Right lobe of liver (tissue), 6 donors: Measurements from ENCODE around the gene ADGRF3. TPM values are rescaled to one million over a fixed set of nuclear protein-coding genes. Genes with fewer than 3 reads are reported as not detected.
"Not testable (repeated sequence)": the region's sequence is repeated elsewhere in the genome, so short reads cannot be mapped to it uniquely, and the experiment has no call there.

Experiments
- ATAC-seq, 4 donors: fragments of 200-7000 bp; cut with Tn5 transposase; one replicate each; pipeline ENCODE4 v1.9.1; 2020; ENCODE audit warnings: mild to moderate bottlenecking in 4 of 4, moderate library complexity in 4 of 4
- DNase-seq, 3 donors: peaks; one replicate each; pipeline ENCODE4 v3.0.0-alpha.2; 2020
- H3K27ac ChIP-seq, 3 donors: fragments of 200-600 bp; one replicate each; pipeline ENCODE4 v1.8.0; 2022
- H3K27me3 ChIP-seq, 2 donors: fragments of 200-600 bp; one replicate each; pipeline ENCODE4 v1.8.0; 2022
- H3K36me3 ChIP-seq, 4 donors: fragments of 200-600 bp; sonication (generic) in 1 of 4; one replicate each; pipeline versions ENCODE4 v1.5.1 to v1.8.0; 2017 to 2022; ENCODE audit warnings: control low read depth in 1 of 4
- H3K4me1 ChIP-seq, 4 donors: fragments of 200-600 bp; sonication (generic) in 1 of 4; one replicate each; pipeline versions ENCODE4 v1.5.1 to v1.8.0; 2017 to 2022; ENCODE audit warnings: control low read depth in 1 of 4
- H3K4me3 ChIP-seq, 3 donors: fragments of 200-600 bp; one replicate each; pipeline ENCODE4 v1.8.0; 2022
- H3K9me3 ChIP-seq, 4 donors: fragments of 200-600 bp; sonication (generic) in 1 of 4; one replicate each; pipeline versions ENCODE4 v1.5.1 to v1.8.0; 2017 to 2022; ENCODE audit warnings: control low read depth in 1 of 4
- POLR2A ChIP-seq: fragments of 450-650 bp; IDR thresholded peaks from one replicate; pipeline ENCODE4 v1.6.1; 2017; ENCODE audit warnings: antibody characterized with exemption, mild to moderate bottlenecking
- WGBS: methylation state at CpG from one replicate; pipeline ENCODE4 v1.1.6; 2018; ENCODE audit warnings: low coverage, low lambda C conversion rate; ENCODE audit not compliant: insufficient coverage; ENCODE audit errors: missing lambda C conversion rate; 5-methylcytosine and 5-hydroxymethylcytosine counted together
- intact Hi-C, 2 donors: fragments of 100-400 bp; cut with DNase I; formaldehyde crosslinking; loops; one replicate each; pipeline versions ENCODE4 v1.11.2 to v1.14.1; 2022
- total RNA-seq, 6 experiments: library from RNA; depleted of rRNA in 2 of 6; stranded (reverse); fragments of >200 nt in 2 of 6; fragmentation: NEBNext Ultra II Directional in 3 of 6; extraction: Animal tissue kit (Norgen Biotek cat#: 25700) in 3 of 6; gene quantifications; one replicate each; pipeline versions ENCODE4 v1.1.0 to v1.2.4, GENCODE V29; 2016 to 2023
- TF ChIP-seq, protein P1 (sequence below), 4 donors: fragments of 200-600 bp in 3 of 4; fragments of 450-650 bp in 1 of 4; IDR thresholded peaks; one replicate each; pipeline versions ENCODE4 v1.5.1 to v1.8.0; 2016 to 2022; ENCODE audit warnings: antibody characterized with exemption in 4 of 4, mild to moderate bottlenecking in 2 of 4
- donor health status: DM: no; HTN: yes; CAD: no.
- donor health status: DM: no; HTN: no; CAD: no.
- donor health status: DM: no; HTN: no; CAD: no.
- donor health status: DM: no; HTN: yes; CAD: no.
- donor health status: DM: no; HTN: yes; CAD: no.

Gene ADGRF3
- total RNA-seq, 6 experiments from 2014 or later, result 0.07 to 0.51 (median 0.15) TPM; not detected in 3

DNA sequence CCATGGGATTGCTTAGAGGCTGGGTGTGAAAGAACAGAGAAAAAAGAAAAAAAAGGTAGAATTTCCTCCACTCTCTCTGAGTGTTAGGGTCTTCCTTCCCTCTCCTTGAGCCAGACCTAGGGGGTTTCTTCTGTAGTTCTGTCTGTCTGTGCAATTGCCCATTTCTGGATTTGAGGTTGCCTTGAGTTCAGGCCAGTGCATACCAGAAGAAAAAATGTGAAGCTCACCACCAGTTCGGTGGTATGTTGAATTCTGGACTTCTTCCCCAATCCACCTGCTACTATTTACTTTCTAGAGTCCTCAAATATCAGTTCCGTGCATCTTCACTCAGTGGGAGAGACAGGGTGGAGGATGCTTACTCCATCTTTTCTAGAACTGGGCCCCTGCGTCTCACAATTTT, 16.0 kb downstream of the ADGRF3 start:
- no peak for DNase-seq
- WGBS, result 77% methylated on average over 2 of the region's 3 CpGs
- Histone ChIP-seq H3K4me1 (no peaks in the 10 kb centered on the region), H3K9me3 (no peaks in the 10 kb centered on the region), H3K4me3 (no peak overlapping the region), H3K27me3 (no peaks in the 10 kb centered on the region), H3K27ac (no peak overlapping the region), H3K36me3 (no peaks in the 10 kb centered on the region)
- intact Hi-C loops, result loop anchor here in 1 of 2 donors (10.0 kb wide), 1 partner anchor 96 kb away; no protein-coding TSS in a partner anchor
- TF ChIP-seq, protein P1, sequence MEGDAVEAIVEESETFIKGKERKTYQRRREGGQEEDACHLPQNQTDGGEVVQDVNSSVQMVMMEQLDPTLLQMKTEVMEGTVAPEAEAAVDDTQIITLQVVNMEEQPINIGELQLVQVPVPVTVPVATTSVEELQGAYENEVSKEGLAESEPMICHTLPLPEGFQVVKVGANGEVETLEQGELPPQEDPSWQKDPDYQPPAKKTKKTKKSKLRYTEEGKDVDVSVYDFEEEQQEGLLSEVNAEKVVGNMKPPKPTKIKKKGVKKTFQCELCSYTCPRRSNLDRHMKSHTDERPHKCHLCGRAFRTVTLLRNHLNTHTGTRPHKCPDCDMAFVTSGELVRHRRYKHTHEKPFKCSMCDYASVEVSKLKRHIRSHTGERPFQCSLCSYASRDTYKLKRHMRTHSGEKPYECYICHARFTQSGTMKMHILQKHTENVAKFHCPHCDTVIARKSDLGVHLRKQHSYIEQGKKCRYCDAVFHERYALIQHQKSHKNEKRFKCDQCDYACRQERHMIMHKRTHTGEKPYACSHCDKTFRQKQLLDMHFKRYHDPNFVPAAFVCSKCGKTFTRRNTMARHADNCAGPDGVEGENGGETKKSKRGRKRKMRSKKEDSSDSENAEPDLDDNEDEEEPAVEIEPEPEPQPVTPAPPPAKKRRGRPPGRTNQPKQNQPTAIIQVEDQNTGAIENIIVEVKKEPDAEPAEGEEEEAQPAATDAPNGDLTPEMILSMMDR (IDR thresholded peaks at IDR 0.05), result no peak
- no peak for TF ChIP-seq POLR2A
- no peak for ATAC-seq

DNA sequence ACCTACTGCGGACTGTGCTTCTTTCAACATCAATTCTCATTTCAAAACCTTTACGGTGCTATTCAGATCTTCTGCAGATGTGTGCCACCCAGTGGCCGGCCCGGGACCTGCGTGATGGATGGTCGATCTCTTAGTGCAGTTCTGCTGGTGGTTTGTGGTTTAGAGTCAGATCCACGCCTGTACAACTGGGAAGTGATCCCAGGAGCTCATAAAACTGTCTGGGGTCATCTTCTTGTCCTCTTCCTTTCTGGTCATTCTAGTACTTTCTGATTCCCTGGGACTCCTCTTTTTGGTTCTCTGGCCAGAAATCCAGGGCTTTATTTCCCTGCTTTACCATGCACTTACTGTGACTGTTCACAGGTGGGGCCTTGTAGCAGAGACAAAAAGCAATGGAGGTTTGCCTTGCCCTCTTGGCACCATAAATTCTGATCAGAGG, 16.5 kb downstream of the ADGRF3 start:
- intact Hi-C loops, result loop anchor here in 1 of 2 donors (10.0 kb wide), 1 partner anchor 95 kb away; no protein-coding TSS in a partner anchor
- Histone ChIP-seq H3K9me3 (no peaks in the 10 kb centered on the region), H3K36me3 (no peaks in the 10 kb centered on the region), H3K27me3 (no peaks in the 10 kb centered on the region), H3K4me3 (no peak overlapping the region), H3K4me1 (no peaks in the 10 kb centered on the region), H3K27ac (no peak overlapping the region)
- ATAC-seq (peak; percentile 99 to 100 (median 99)), DNase-seq (peak; percentile 87 to 90 (median 87))
- TF ChIP-seq, protein P1 (IDR thresholded peaks at IDR 0.05), result peak; percentile 84 to 92 (median 88)
- no peak for TF ChIP-seq POLR2A
- WGBS, result 0% methylated on average over 7 of the region's 7 CpGs

DNA sequence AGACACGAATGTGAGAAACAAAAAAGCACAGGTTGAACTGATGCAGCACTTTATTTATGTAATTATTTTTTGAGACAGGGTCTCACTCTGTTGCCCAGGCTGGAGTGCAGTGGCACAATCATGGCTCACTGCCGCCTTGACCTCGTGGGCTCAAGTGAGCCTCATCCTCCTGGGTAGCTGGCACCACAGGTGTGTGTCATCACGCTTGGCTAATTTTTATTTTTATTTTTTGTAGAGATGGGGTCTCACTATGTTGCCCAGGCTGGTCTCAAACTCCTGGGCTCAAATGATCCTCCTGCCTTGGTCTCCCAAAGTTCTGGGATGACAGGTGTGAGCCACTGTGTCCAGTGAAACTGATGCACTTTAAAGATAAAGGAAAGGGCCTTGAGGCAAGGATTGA, 17.5 kb downstream of the ADGRF3 start:
- H3K27me3 ChIP-seq, H3K27ac ChIP-seq, H3K4me1 ChIP-seq, ATAC-seq, intact Hi-C loops, DNase-seq, H3K4me3 ChIP-seq, H3K9me3 ChIP-seq, H3K36me3 ChIP-seq: not testable (repeated sequence)
- 94% methylated on average over 4 of the region's 4 CpGs for WGBS

DNA sequence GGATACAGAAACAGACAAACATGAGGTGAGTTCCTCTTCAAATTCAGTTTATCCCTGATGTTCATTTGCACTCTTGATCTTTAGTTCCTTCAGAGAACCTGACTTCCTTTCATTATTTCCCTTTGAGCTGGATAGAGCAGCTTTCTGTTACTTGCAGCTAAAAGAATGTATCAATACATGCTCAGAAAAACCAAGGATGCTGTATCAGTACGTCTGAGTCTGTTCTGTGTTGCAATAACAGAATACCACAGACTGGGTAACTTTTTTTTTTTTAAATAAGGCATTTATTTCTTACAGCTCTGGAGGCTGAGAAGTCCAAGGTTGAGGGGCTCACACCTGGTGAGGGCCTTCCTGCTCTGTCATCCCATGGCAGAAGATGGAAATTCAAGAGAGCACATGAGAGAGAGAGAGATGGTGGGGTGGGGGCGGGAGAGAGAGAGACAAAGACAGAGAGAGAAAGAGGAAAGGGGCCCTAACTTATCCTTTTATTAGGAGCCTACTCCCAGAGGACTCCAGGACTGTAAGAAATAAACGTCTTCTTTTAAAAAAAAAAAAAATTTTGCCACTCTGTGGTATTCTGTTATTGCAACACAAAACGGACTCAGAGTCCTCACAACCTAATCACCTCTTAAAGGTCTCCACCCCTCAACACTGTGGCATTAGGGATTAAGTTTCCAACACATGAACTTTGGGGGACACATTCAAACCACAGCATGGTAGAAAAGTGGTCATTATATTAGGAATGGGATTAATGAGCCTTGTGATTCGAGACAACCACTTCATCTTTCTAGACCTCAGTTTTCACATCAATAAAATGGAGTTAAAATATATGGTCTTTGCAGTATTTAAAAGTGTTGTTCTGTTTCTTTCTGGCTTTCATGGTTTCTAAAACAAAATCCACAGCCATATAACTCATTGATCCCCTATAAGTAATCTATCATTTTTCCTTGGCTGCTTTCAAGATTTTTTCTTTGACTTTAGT, 19.0 kb downstream of the ADGRF3 start:
- intact Hi-C loops, result no loop called here
- no peaks in the 10 kb centered on the region for H3K9me3 ChIP-seq
- no peak for TF ChIP-seq POLR2A
- TF ChIP-seq, protein P1 (IDR thresholded peaks at IDR 0.05), result no peak
- WGBS, result 38% methylated on average over 5 of the region's 5 CpGs
- H3K36me3 ChIP-seq, result no peaks in the 10 kb centered on the region
- DNase-seq (no peak), ATAC-seq (no peak)
- no peak overlapping the region for H3K27ac ChIP-seq
- H3K4me3 ChIP-seq, result no peak overlapping the region
- H3K4me1 ChIP-seq, result no peaks in the 10 kb centered on the region
- H3K27me3 ChIP-seq, result no peaks in the 10 kb centered on the region

DNA sequence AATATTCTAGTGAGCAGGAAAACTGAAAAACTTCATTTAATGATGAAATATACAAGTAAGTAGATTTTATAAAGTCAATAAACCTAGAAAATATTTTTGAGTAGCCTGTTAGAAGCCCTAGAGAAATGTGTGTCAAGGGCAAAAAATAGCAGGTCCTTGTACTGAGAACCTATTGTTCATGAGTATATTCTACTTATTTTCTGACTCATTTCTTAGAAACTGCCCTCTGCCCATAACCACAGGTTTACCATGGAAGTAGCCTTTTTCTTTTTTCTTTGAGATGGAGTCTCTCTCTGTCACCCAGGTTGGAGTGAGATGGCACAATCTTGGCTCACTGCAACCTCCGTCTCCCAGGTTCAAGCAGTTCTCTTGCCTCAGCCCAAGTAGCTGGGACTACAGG, 20.1 kb downstream of the ADGRF3 start:
- Histone ChIP-seq H3K4me1 (no peaks in the 10 kb centered on the region), H3K27me3 (no peaks in the 10 kb centered on the region), H3K4me3 (no peak overlapping the region), H3K27ac (no peak overlapping the region), H3K36me3 (no peaks in the 10 kb centered on the region), H3K9me3 (no peaks in the 10 kb centered on the region)
- DNase-seq (no peak), ATAC-seq (no peak)
- WGBS, result 75% methylated on average over 1 of the region's 1 CpG
- no peak for TF ChIP-seq POLR2A
- TF ChIP-seq, protein P1 (IDR thresholded peaks at IDR 0.05), result no peak
- intact Hi-C loops, result no loop called here
